Erythroblast (primary cell): Measurements from ENCODE around the gene HTR6.

ENCODE experiments used
- GATA1 ChIP-seq: IDR thresholded peaks from 2 replicates; pipeline ENCODE4 v1.6.1; 2011; ENCODE audit warnings: low read depth, mild to moderate bottlenecking, control low read depth, low read length, moderate library complexity
- POLR2A ChIP-seq: IDR thresholded peaks from 2 replicates; pipeline ENCODE4 v1.6.1; 2011; ENCODE audit warnings: mild to moderate bottlenecking, low read length

- peak; percentile 29 for TF ChIP-seq POLR2A
- TF ChIP-seq GATA1, result no peak
Observed at GRCh38 chr1:19643602-19644394, 20.9 kb upstream of the HTR6 start, which contains the start of gene NBL1.
